DMS 273 (cell line): ENCODE data around the gene REPIN1.
A peak's percentile ranks its signal among the peaks of the same experiment; 100 is the strongest.

Source experiments
- DNase-seq: peaks from one replicate; lab custom pipeline; 2025; ENCODE audit not compliant: unreplicated experiment; lab: John Stamatoyannopoulos, UW

REPIN1 gene

GRCh38 chr7:150336746-150337145 is 31.9 kb upstream of the REPIN1 start:
- no peak for DNase-seq

- DNase-seq, result no peak
Observed at GRCh38 chr7:150337179-150337578, 31.4 kb upstream of the REPIN1 start.

- DNase-seq, result no peak
Observed at GRCh38 chr7:150337659-150338081, 31.0 kb upstream of the REPIN1 start.

- DNase-seq, result no peak
Observed at GRCh38 chr7:150338166-150338829, 30.3 kb upstream of the REPIN1 start.

GRCh38 chr7:150339409-150339809 is 29.2 kb upstream of the REPIN1 start:
- no peak for DNase-seq

GRCh38 chr7:150340024-150340749 is 28.4 kb upstream of the REPIN1 start:
- no peak for DNase-seq

- DNase-seq, result no peak
Observed at GRCh38 chr7:150340875-150341262, 27.8 kb upstream of the REPIN1 start.

- no peak for DNase-seq
Observed at GRCh38 chr7:150341263-150342120, 27.1 kb upstream of the REPIN1 start, which contains the start of gene RARRES2. Gene RARRES2, minus strand, starts transcription at chr7:150341629. Its CDS starts 1,020 bp downstream, at chr7:150340609.

- no peak for DNase-seq
Observed at GRCh38 chr7:150342121-150342408, 26.6 kb upstream of the REPIN1 start.

GRCh38 chr7:150343225-150343624 is 25.4 kb upstream of the REPIN1 start:
- no peak for DNase-seq

- no peak for DNase-seq
Observed at GRCh38 chr7:150344299-150344698, 24.3 kb upstream of the REPIN1 start.

GRCh38 chr7:150345012-150345411 is 23.6 kb upstream of the REPIN1 start:
- no peak for DNase-seq

GRCh38 chr7:150346922-150347321 is 21.7 kb upstream of the REPIN1 start:
- DNase-seq, result no peak

- DNase-seq, result peak; percentile 63
Observed at GRCh38 chr7:150351587-150352194, 16.9 kb upstream of the REPIN1 start.

GRCh38 chr7:150355666-150356059 is 13.0 kb upstream of the REPIN1 start:
- DNase-seq, result no peak

- DNase-seq, result peak; percentile 81
Observed at GRCh38 chr7:150356265-150356897, 12.2 kb upstream of the REPIN1 start.

- DNase-seq, result peak; percentile 95
Observed at GRCh38 chr7:150357270-150357669, 11.4 kb upstream of the REPIN1 start.

GRCh38 chr7:150357771-150358427 is 10.7 kb upstream of the REPIN1 start:
- DNase-seq, result no peak

- DNase-seq, result no peak
Observed at GRCh38 chr7:150358433-150358832, 10.2 kb upstream of the REPIN1 start.

GRCh38 chr7:150358988-150359621 is 9.5 kb upstream of the REPIN1 start:
- no peak for DNase-seq
